GM12873 (cell line): ENCODE measurements around the gene IHH.

Source experiments
- TF ChIP-seq, protein P1 (sequence below): IDR thresholded peaks from 2 replicates; pipeline ENCODE4 v1.5.1; 2012; ENCODE audit warnings: low read depth, mild to moderate bottlenecking, moderate library complexity, low read length, control low read depth; ENCODE audit not compliant: insufficient read depth; ENCODE audit errors: missing control alignments

The IHH gene

DNA sequence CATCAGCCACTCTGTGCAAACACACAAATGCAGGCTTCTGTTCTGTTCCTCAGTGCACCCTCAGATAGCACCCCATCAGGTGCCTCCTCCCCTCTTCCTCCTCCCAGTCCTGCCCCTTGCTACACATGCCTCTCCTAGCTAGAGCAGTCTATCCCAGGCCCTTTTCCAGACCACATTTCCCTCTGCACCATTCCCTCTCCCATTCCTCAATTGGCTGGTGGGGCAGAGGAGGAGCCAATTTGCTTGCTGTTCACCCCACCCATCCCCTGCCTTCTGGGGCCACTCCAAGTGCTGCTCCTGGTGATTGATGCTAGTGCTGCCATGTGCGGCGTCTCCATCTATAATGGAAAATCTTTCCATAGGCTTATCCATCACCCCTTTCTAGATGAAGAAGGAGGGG lies 24.8 kb downstream of the IHH start:
- TF ChIP-seq, protein P1, sequence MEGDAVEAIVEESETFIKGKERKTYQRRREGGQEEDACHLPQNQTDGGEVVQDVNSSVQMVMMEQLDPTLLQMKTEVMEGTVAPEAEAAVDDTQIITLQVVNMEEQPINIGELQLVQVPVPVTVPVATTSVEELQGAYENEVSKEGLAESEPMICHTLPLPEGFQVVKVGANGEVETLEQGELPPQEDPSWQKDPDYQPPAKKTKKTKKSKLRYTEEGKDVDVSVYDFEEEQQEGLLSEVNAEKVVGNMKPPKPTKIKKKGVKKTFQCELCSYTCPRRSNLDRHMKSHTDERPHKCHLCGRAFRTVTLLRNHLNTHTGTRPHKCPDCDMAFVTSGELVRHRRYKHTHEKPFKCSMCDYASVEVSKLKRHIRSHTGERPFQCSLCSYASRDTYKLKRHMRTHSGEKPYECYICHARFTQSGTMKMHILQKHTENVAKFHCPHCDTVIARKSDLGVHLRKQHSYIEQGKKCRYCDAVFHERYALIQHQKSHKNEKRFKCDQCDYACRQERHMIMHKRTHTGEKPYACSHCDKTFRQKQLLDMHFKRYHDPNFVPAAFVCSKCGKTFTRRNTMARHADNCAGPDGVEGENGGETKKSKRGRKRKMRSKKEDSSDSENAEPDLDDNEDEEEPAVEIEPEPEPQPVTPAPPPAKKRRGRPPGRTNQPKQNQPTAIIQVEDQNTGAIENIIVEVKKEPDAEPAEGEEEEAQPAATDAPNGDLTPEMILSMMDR: no peak

DNA sequence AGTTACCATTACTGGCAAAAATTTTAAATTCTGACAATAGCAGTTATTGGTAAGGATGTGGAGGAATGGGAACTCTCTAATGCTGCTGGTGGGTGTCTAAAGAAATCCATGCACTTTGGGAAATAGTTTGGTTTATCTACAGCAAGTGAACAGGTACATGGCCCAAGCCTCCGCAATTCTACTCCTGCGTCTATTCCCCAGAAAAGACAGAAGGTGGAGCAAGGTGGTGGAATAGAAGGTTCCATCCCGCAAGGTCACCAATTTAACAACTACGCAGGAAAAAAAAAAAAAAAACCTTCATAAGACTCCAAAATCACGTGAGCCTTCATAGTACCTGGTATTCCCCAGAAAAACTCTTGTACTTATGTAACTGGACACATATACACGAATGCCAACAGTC lies 25.9 kb downstream of the IHH start:
- TF ChIP-seq, protein P1: no peak

DNA sequence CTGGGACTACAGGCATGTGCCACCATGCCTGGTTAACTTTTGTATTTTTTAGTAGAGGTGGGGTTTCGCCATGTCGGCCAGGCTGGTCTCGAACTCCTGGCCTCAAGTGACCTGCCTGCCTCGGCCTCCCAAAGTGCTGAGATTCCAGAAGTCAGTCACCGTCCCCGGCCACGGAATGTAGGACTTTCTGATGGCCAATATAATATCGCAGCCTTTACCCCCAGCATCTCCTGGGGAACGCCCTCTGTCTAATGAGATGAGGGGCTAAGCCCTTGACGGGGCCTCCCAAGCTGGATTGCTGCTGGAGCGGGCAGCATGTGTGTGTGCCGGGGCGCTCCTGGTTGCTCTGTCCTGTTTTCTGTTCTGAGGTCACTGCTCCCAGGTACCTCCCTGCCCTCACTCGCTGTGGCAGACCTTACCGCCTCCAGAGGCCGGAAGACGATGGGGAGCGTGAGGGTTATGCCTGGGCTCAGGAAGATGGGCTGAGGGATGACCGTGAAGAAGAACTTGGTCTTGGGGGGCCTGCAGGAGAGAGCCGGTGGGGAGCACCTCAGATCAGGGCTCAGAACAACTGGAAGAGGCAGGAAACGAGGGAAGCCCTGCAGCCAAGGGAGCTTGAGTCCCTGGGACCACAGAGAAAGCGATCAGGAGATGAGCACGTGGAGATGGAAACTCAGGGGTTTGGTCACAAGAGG lies 28.5 kb downstream of the IHH start:
- TF ChIP-seq, protein P1: no peak

DNA sequence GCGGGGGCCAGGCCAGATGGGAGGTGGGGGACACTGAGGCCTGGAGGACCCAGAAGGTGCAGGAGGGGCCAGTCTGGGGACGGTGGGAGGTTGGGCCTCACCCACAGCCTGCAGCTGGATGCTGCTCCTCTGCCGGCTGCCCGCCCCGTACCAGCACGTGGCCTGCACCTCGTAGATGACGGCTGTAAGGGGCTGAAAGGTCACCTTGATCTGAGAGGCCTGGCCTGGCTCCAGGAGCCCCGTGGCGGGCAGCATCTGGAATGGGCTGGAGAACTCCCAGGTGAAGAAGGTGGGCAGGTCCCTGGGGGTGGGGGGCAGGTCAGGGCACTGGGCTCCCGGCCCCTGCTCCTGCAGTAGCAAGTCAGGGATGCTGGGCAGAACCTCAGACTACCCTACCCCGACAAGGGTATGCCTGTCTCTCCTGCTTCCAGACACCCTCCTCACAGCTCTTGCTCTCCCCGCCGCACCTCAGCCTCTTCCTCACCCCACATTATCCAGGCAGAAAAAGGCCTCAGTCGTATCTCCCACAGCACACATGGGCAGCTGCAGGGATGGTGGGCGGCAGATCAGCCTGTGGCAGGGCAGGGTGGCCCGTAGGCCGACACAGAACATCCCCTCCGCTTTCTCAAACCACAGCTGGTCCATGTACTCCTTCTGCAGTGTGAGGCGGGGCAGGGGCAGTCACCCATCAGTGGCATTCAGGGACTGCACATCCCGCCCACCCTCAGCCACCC lies 29.5 kb downstream of the IHH start:
- TF ChIP-seq, protein P1: no peak

DNA sequence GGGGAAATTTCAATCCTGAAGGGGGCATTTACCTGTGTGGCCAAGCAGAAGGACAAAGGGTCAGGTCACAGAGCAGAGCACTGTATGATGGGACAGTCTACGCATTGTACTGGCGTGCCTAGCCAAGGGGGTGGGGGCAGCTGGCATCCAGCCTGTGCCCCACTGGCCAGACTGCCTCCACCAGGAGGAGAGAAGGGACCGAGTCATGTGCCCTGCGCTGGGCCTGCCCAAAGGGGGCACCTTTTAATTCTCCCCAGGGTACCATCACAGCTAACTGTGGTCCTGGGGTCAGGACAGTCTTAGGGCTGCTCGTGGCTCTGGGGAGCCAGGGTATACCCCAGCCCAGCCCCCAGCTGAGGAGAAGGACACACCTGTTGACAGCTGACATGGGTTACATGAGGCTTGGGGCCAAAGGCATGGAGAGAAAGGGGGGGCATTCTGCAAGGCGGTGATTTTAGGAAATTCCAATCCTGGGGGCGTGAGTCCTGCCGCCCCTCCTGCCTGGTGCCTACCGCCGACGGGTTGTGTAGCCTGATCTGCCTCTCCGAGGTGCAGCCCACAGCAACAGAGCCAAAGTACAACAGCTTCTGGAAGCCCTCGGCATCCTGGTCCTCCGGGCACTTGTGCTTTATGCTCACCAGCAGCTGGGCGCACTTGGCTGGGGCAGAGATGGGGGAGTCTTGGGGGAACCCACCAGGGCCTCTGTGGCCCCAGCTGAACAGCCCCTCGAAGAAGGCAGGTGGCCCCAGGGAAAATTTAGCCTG lies 30.4 kb downstream of the IHH start:
- TF ChIP-seq, protein P1: no peak

DNA sequence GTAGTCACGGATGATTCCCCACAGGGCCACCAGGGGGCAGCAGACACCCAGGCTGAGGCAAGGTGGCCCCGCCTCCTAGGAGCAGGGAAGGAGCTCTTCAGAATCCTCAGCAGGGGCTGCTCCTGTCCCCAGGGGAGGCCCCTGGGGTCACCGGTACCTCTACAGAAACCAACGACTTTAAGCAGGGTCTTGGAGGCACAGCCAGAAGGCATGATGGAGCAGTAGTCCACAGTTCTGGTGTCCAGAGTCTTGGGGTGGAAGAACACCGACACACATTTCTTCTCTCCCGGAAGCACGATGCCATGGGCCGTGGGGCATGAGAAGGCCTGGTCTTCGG lies 30.9 kb downstream of the IHH start:
- TF ChIP-seq, protein P1: peak; percentile 97
